Heart left ventricle (tissue), 16 donors: ENCODE data around the gene RASGRP1. TPM values are rescaled to one million over a fixed set of nuclear protein-coding genes. Genes with fewer than 3 reads are reported as not detected.

Source experiments
- ATAC-seq, 4 donors: fragments of 200-7000 bp; cut with Tn5 transposase; one replicate each; pipeline ENCODE4 v1.9.1; 2020 to 2022; ENCODE audit warnings: moderate library complexity in 4 of 4, mild to moderate bottlenecking in 3 of 4, moderate number of reproducible peaks in 1 of 4
- DNase-seq, 5 donors: peaks; one replicate each; pipeline ENCODE4 v3.0.0-alpha.2; 2020
- H3K27ac ChIP-seq, 12 donors: fragments of 200-600 bp; sonication (generic) in 4 of 12; one replicate each; pipeline versions ENCODE4 v1.5.0 to v1.8.0; 2016 to 2022; ENCODE audit warnings: mild to moderate bottlenecking in 2 of 12
- H3K27me3 ChIP-seq, 9 donors: fragments of 200-600 bp; sonication (generic) in 2 of 9; one replicate each; pipeline versions ENCODE4 v1.5.1 to v1.8.0; 2016 to 2022; ENCODE audit warnings: mild to moderate bottlenecking in 3 of 9
- H3K36me3 ChIP-seq, 9 donors: fragments of 200-600 bp; sonication (generic) in 2 of 9; one replicate each; pipeline versions ENCODE4 v1.5.0 to v1.8.0; 2018 to 2022; ENCODE audit warnings: mild to moderate bottlenecking in 2 of 9
- H3K4me1 ChIP-seq, 12 donors: fragments of 200-600 bp; sonication (generic) in 4 of 12; one replicate each; pipeline versions ENCODE4 v1.5.0 to v1.8.0; 2016 to 2022; ENCODE audit warnings: mild to moderate bottlenecking in 3 of 12
- H3K4me3 ChIP-seq, 12 donors: fragments of 200-600 bp; sonication (generic) in 4 of 12; one replicate each; pipeline versions ENCODE4 v1.5.0 to v1.8.0; 2017 to 2022; ENCODE audit warnings: mild to moderate bottlenecking in 9 of 12, moderate library complexity in 4 of 12
- H3K9me3 ChIP-seq, 12 donors: fragments of 200-600 bp; sonication (generic) in 4 of 12; one replicate each; pipeline versions ENCODE4 v1.5.0 to v1.8.0; 2016 to 2022; ENCODE audit warnings: mild to moderate bottlenecking in 1 of 12
- POLR2A ChIP-seq, 2 donors: fragments of 450-650 bp; IDR thresholded peaks; one replicate each; pipeline ENCODE4 v1.6.1; 2017; ENCODE audit warnings: antibody characterized with exemption in 2 of 2, mild to moderate bottlenecking in 2 of 2, moderate library complexity in 2 of 2
- WGBS, 4 donors: extraction: QIAGEN DNeasy Blood & Tissue Kit in 2 of 4; methylation state at CpG; one replicate each; pipeline versions ENCODE4 v1.1.5 to v1.1.7; 2013 to 2018; 5-methylcytosine and 5-hydroxymethylcytosine counted together
- intact Hi-C, 10 donors: fragments of 100-400 bp; cut with DNase I; formaldehyde crosslinking; loops; one replicate each; pipeline versions ENCODE4 v1.11.1 to v1.14.2; 2022
- polyA plus RNA-seq, 2 donors: library from polyadenylated mRNA; stranded (reverse); fragments of 200-250 nt; gene quantifications; one replicate each; pipeline ENCODE4 v1.2.3, GENCODE V29; 2013
- total RNA-seq, 9 donors: library from RNA; depleted of rRNA in 2 of 9; stranded (reverse); fragments of >200 nt in 2 of 9; fragmentation: NEBNext Ultra II Directional in 3 of 9; extraction: Animal tissue kit (Norgen Biotek cat#: 25700) in 3 of 9; gene quantifications; one replicate each; pipeline versions ENCODE4 v1.1.0 to v1.2.4, GENCODE V29; 2016 to 2023
- TF ChIP-seq, protein P1 (sequence below), 12 donors: fragments of 200-600 bp; sonication (generic) in 4 of 12; IDR thresholded peaks; one replicate each; pipeline versions ENCODE4 v1.5.0 to v1.8.0; 2018 to 2022; ENCODE audit warnings: antibody characterized with exemption in 12 of 12, mild to moderate bottlenecking in 5 of 12
- donor health status: ischemic (EF 13 %, LVEDD 7.1; RV severe dilation, severe dysfunction).
- donor health status: healthy with polysubstance abuse.
- donor health status: DM: no; HTN: yes; CAD: no.
- donor health status: DM: no; HTN: no; CAD: no.
- donor health status: ischemic (EF 25% LVEDD 6.9; RV normal size, moderate dysfunction).
- donor health status: ischemic (EF 25% LVEDD 5.7; RV mildly dilated, moderate dysfunction).
- donor health status: healthy.
- donor health status: DM: yes; HTN: yes; CAD: no.
- donor health status: ischemic (EF 35%, LVEDD 5.7; RV mildly dilated, moderate dysfunction).
- donor health status: nonischemic (EF 11% LVEDD 7.7; RV severe dilation, severe dysfunction).
- donor health status: DM: yes; HTN: yes; CAD: no.
- donor health status: PGD.
- donor health status: ischemic (EF 29% LVEDD 5.4; RV normal size, mild dysfunction).
- donor health status: nonischemic (EF 23%, LVEDD 6.1; RV moderate dilation, normal function).

Gene RASGRP1
- total and polyA plus RNA-seq, 11 donors: 0.03 to 5.5 (median 0.54) TPM; not detected in 1

DNA sequence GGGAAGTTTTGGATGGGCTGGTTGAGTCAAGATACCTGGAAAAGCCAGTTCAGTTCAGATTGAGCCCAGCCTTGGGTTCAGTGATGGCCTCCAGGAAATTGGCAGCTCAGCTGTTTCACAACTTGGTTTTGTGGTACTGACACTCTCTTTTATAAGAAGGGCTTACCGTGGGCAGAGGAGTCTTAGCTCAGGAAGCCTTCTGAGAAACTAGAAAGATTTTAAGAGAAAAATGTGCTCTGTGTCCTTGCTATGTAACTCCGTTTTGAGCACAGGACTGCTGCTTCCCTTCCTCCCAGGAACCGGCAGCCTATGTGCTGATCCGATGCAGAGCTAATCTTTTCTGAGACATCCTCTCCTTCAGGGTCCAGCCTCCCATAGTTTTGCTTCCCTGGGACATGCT is 46.6 kb upstream of the RASGRP1 start:
- WGBS, 4 donors: 77 to 90% (median 83%) methylated on average over 4 of the region's 4 CpGs
- Histone ChIP-seq H3K27ac (peak overlapping the region in 1 of 12 donors; percentile 13), H3K4me3 (no peak overlapping the region), H3K9me3 (no peaks in the 10 kb centered on the region), H3K36me3 (no peaks in the 10 kb centered on the region), H3K4me1 (peaks cover 0 to 17% (median 0%) of the 10 kb centered on the region in 12 donors), H3K27me3 (peaks cover 0 to 5% (median 0%) of the 10 kb centered on the region in 9 donors)
- DNase-seq: no peak
- intact Hi-C loops: no loop called here
- TF ChIP-seq, protein P1, sequence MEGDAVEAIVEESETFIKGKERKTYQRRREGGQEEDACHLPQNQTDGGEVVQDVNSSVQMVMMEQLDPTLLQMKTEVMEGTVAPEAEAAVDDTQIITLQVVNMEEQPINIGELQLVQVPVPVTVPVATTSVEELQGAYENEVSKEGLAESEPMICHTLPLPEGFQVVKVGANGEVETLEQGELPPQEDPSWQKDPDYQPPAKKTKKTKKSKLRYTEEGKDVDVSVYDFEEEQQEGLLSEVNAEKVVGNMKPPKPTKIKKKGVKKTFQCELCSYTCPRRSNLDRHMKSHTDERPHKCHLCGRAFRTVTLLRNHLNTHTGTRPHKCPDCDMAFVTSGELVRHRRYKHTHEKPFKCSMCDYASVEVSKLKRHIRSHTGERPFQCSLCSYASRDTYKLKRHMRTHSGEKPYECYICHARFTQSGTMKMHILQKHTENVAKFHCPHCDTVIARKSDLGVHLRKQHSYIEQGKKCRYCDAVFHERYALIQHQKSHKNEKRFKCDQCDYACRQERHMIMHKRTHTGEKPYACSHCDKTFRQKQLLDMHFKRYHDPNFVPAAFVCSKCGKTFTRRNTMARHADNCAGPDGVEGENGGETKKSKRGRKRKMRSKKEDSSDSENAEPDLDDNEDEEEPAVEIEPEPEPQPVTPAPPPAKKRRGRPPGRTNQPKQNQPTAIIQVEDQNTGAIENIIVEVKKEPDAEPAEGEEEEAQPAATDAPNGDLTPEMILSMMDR (IDR thresholded peaks at IDR 0.05): no peak
- no peak for ATAC-seq

DNA sequence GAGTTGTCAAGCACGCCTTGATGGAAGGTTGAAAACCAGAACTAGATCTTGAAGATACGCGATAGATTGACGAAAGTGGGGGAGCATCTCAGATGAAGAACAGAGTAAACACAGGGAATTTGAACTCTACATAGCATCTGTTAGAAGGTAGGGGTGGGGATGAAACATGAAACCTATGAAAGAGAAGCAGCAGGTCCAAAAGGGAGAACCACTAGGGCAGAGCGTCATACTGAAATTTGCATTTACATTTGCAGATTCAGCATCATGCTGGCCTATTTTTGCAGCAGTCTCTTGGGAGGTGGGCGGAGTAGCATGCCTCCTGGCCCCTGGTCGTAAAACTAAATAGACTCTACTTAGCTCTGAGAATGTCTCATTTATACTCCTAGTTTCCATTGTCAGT is 46.1 kb upstream of the RASGRP1 start:
- peak overlapping the region in 1 of 12 donors; percentile 13 for H3K27ac ChIP-seq
- intact Hi-C loops: no loop called here
- no peak overlapping the region for H3K4me3 ChIP-seq
- TF ChIP-seq, protein P1 (IDR thresholded peaks at IDR 0.05): no peak
- no peak for TF ChIP-seq POLR2A (IDR thresholded peaks at IDR 0.05)
- no peaks in the 10 kb centered on the region for H3K36me3 ChIP-seq
- no peaks in the 10 kb centered on the region for H3K9me3 ChIP-seq
- H3K4me1 ChIP-seq: peaks cover 0 to 17% (median 0%) of the 10 kb centered on the region in 12 donors
- ATAC-seq (no peak), DNase-seq (no peak)
- H3K27me3 ChIP-seq: peaks cover 0 to 5% (median 0%) of the 10 kb centered on the region in 9 donors
- 80 to 85% (median 84%) methylated on average over 7 of the region's 7 CpGs for WGBS, 4 donors

DNA sequence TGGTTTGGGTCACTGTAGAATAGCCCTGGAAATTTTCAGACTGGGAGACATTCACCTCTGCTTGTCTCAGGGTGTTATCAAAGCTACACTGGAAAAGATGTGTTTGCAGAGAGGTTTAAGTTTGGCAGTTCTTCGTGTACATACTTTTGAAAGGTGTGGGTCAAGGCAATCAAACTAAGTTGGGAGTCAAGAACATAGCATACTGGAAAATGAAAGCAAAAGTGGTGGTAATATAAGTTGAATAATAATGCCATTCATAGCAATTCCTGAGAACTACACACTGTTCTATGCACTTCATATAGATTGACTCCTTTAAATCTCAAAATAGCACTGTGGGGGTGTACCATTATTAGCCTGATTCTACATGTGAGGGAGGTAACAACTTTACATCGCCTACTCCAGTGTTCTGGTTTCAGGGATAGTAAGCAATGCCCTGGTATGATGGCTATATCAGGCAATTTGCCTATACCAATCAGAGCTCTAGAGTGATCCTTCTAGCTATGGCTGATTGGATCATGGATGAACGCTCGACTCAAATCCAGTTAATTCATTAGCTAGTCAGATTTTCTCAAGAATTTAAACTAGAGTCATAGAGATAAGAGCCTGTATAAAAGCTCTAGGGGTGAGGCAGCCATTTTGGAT is 44.6 kb upstream of the RASGRP1 start:
- DNase-seq: no peak
- TF ChIP-seq POLR2A (IDR thresholded peaks at IDR 0.05): no peak
- TF ChIP-seq, protein P1 (IDR thresholded peaks at IDR 0.05): no peak

DNA sequence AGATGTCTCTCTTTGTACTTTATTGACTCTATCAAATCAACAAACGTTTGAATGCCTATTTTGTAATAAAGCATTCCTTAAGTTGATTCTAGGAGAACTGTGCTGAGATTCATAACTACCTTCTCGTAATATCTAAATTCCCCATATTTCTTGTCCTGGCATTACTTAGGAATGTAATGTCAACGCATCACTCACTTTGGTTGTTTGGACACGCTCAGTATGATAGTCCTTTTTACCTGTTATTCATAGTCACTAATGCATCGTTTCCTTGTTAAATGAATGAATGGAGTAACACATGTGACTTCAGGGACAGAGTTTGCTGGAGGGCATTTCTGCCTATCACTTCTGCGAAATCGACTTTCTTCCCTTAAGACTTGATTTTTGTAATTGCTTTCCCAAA is 44.1 kb upstream of the RASGRP1 start:
- Histone ChIP-seq H3K27ac (no peak overlapping the region), H3K4me3 (no peak overlapping the region), H3K27me3 (peaks cover 0 to 5% (median 0%) of the 10 kb centered on the region in 9 donors), H3K36me3 (no peaks in the 10 kb centered on the region), H3K4me1 (peaks cover 0 to 17% (median 0%) of the 10 kb centered on the region in 12 donors), H3K9me3 (no peaks in the 10 kb centered on the region)
- intact Hi-C loops: no loop called here
- TF ChIP-seq, protein P1 (IDR thresholded peaks at IDR 0.05): no peak
- TF ChIP-seq POLR2A (IDR thresholded peaks at IDR 0.05): no peak
- DNase-seq (no peak), ATAC-seq (no peak)
- 79 to 85% (median 83%) methylated on average over 7 of the region's 7 CpGs for WGBS, 4 donors

More for the DNA sequence above, 44.6 kb upstream of the RASGRP1 start:
- Histone ChIP-seq H3K36me3 (no peaks in the 10 kb centered on the region), H3K9me3 (no peaks in the 10 kb centered on the region), H3K4me1 (peaks cover 0 to 17% (median 0%) of the 10 kb centered on the region in 12 donors), H3K4me3 (no peak overlapping the region), H3K27ac (no peak overlapping the region), H3K27me3 (peaks cover 0 to 5% (median 0%) of the 10 kb centered on the region in 9 donors)
- no peak for ATAC-seq
- intact Hi-C loops: no loop called here
- 80 to 83% (median 82%) methylated on average over 4 of the region's 4 CpGs for WGBS, 4 donors
